Measurements from ENCODE around the gene COPS3.
A peak's percentile ranks its signal among the peaks of the same experiment; 100 is the strongest.

COPS3 gene

GRCh38 chr17:17207998-17208397 lies 73.0 kb downstream of the COPS3 start:
- no peak for TF ChIP-seq CTCF (IDR thresholded peaks at IDR 0.05; ENCODE audit: low read length)
- TF ChIP-seq EZH2 (optimal IDR thresholded peaks at IDR 0.05; ENCODE audit: low read depth, low read length), result no peak

DNA sequence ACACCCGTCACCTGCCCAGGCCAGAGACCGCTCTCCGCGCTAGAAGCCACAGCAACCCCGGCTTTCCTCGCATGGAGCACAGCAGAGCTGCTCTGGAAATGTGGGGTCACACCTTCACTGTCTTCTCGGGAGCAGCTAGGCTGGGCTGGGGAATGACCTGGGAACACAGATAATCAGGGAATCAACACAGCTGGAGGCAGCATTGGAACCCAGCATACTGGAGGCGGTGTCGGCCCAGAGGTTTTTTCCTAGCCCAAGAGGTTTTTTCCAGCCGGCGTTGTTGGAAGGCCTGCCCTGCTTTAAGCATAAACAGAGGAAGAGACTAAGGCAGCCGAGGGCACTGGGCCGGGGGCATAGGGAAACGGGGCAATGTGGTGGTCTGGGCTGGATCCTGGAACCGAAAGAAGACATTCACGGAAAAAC lies 74.1 kb downstream of the COPS3 start:
- Histone ChIP-seq H3K36me3 (replicated peaks; ENCODE audit: insufficient read depth, low read length) (no peaks in the 10 kb centered on the region), H3K9me3 (replicated peaks; ENCODE audit: insufficient read depth, low read length) (no peaks in the 10 kb centered on the region), H3K27ac (ENCODE audit: low read length) (no peak overlapping the region), H3K4me1 (ENCODE audit: low read length) (peaks cover 8% of the 10 kb centered on the region; the same call in 1 of the 2 replicates), H3K79me2 (ENCODE audit: low read length) (peaks cover 32% of the 10 kb centered on the region), H4K20me1 (ENCODE audit: insufficient read depth, low read length) (no peaks in the 10 kb centered on the region), H3K27me3 (replicated peaks; ENCODE audit: insufficient read depth, low read length) (no peaks in the 10 kb centered on the region), H3K9ac (ENCODE audit: low read length) (no peak overlapping the region), H3K4me2 (ENCODE audit: low read depth, low read length) (peak overlapping the region; percentile 97; the same call in 1 of the 2 replicates), H3K4me3 (ENCODE audit: low read length) (no peak overlapping the region), H3F3A (ENCODE audit: insufficient read depth, low read length) (peaks cover 31% of the 10 kb centered on the region), H3K9me2 (replicated peaks; ENCODE audit: insufficient read depth, low read length) (no peaks in the 10 kb centered on the region), H2AFZ (ENCODE audit: low read length) (peak overlapping the region; percentile 85)
- no peak for TF ChIP-seq CTCF (IDR thresholded peaks at IDR 0.05; ENCODE audit: low read length)
- no peak for TF ChIP-seq EZH2phosphoT487 (IDR thresholded peaks at IDR 0.05; ENCODE audit: low read length)
- no peak for TF ChIP-seq EZH2 (optimal IDR thresholded peaks at IDR 0.05; ENCODE audit: low read depth, low read length)
- DNase-seq, result no peak

More at GRCh38 chr17:17207998-17208397, 73.0 kb downstream of the COPS3 start:
- Histone ChIP-seq H4K20me1 (ENCODE audit: insufficient read depth, low read length) (no peaks in the 10 kb centered on the region), H3K4me2 (ENCODE audit: low read depth, low read length) (no peak overlapping the region), H3K4me1 (ENCODE audit: low read length) (peaks cover 8% of the 10 kb centered on the region; the same call in 1 of the 2 replicates), H3K9me3 (replicated peaks; ENCODE audit: insufficient read depth, low read length) (no peaks in the 10 kb centered on the region), H3K79me2 (ENCODE audit: low read length) (peaks cover 22% of the 10 kb centered on the region), H2AFZ (ENCODE audit: low read length) (no peak overlapping the region), H3K36me3 (replicated peaks; ENCODE audit: insufficient read depth, low read length) (no peaks in the 10 kb centered on the region), H3K4me3 (ENCODE audit: low read length) (no peak overlapping the region), H3F3A (ENCODE audit: insufficient read depth, low read length) (peaks cover 31% of the 10 kb centered on the region), H3K9ac (ENCODE audit: low read length) (no peak overlapping the region), H3K27ac (ENCODE audit: low read length) (no peak overlapping the region), H3K27me3 (replicated peaks; ENCODE audit: insufficient read depth, low read length) (no peaks in the 10 kb centered on the region), H3K9me2 (replicated peaks; ENCODE audit: insufficient read depth, low read length) (no peaks in the 10 kb centered on the region)
- DNase-seq, result no peak

GRCh38 chr17:17206124-17206912 lies 74.7 kb downstream of the COPS3 start, which contains the start of gene PLD6:
Gene PLD6, minus strand, starts transcription at chr17:17206333. Its CDS starts 47 bp downstream, at chr17:17206286.
- H3K36me3 ChIP-seq (replicated peaks; ENCODE audit: insufficient read depth, low read length), result no peaks in the 10 kb centered on the region
- peaks cover 31% of the 10 kb centered on the region for H3F3A ChIP-seq (ENCODE audit: insufficient read depth, low read length)
- H3K4me1 ChIP-seq (ENCODE audit: low read length), result peaks cover 8% of the 10 kb centered on the region; the same call in 1 of the 2 replicates
- H3K4me2 ChIP-seq (ENCODE audit: low read depth, low read length), result peak within 1 kb of the TSS; percentile 97
- H3K79me2 ChIP-seq (ENCODE audit: low read length), result peaks cover 34% of the 10 kb centered on the region
- peak within 1 kb of the TSS; percentile 38; the same call in 1 of the 2 replicates for H3K27ac ChIP-seq (ENCODE audit: low read length)
- H4K20me1 ChIP-seq (ENCODE audit: insufficient read depth, low read length), result no peaks in the 10 kb centered on the region
- TF ChIP-seq EZH2 (optimal IDR thresholded peaks at IDR 0.05; ENCODE audit: low read depth, low read length) (no peak), EZH2phosphoT487 (IDR thresholded peaks at IDR 0.05; ENCODE audit: low read length) (no peak), CTCF (IDR thresholded peaks at IDR 0.05; ENCODE audit: low read length) (no peak)
- H3K27me3 ChIP-seq (replicated peaks; ENCODE audit: insufficient read depth, low read length), result no peaks in the 10 kb centered on the region
- no peaks in the 10 kb centered on the region for H3K9me3 ChIP-seq (replicated peaks; ENCODE audit: insufficient read depth, low read length)
- peak within 1 kb of the TSS; percentile 88 for H3K4me3 ChIP-seq (ENCODE audit: low read length)
- peak within 1 kb of the TSS; percentile 91 for H3K9ac ChIP-seq (ENCODE audit: low read length)
- peak within 1 kb of the TSS; percentile 85 for H2AFZ ChIP-seq (ENCODE audit: low read length)
- DNase-seq, result peak; percentile 92
- no peaks in the 10 kb centered on the region for H3K9me2 ChIP-seq (replicated peaks; ENCODE audit: insufficient read depth, low read length)
